GM19324 (cell line): Measurements from ENCODE around the gene CHRNE.
"Not testable (repeated sequence)": the region's sequence is repeated elsewhere in the genome, so short reads cannot be mapped to it uniquely, and the experiment has no call there.

Experiments
- ATAC-seq: cut with Tn5 transposase; IDR thresholded peaks from one replicate; pipeline ENCODE4 v1.9.1; 2021; ENCODE audit warnings: mild to moderate bottlenecking, moderate library complexity; ENCODE audit not compliant: unreplicated experiment, low FRiP score

Gene CHRNE

GRCh38 chr17:4892499-4893221 lies 10.2 kb downstream of the CHRNE start:
- ATAC-seq = no peak

- no peak for ATAC-seq
These were observed 11.2 kb downstream of the CHRNE start for GRCh38 chr17:4891411-4892410.

- no peak for ATAC-seq
These were observed 15.3 kb downstream of the CHRNE start for GRCh38 chr17:4887581-4887980.

DNA sequence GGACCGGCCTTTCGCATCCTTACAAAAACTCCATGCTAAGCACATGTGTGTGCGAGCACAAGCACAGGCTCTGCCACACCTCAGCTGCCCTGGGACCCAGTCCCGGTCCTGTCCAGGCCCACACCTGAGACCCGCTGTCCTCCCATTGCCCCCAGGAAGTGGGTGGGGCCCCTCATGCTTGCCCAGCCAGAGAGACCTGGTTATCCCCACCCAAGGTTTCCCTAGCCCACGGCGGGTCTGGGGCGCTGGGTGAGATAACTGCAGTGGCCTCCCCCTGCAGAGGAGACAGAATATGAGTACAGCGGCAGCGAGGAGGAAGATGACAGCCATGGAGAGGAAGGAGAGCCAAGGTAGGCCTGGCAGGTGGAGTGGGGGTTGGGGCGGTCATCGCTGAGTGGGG lies 16.1 kb downstream of the CHRNE start:
- ATAC-seq = no peak

GRCh38 chr17:4884489-4884888 lies 18.4 kb downstream of the CHRNE start:
- ATAC-seq = no peak

DNA sequence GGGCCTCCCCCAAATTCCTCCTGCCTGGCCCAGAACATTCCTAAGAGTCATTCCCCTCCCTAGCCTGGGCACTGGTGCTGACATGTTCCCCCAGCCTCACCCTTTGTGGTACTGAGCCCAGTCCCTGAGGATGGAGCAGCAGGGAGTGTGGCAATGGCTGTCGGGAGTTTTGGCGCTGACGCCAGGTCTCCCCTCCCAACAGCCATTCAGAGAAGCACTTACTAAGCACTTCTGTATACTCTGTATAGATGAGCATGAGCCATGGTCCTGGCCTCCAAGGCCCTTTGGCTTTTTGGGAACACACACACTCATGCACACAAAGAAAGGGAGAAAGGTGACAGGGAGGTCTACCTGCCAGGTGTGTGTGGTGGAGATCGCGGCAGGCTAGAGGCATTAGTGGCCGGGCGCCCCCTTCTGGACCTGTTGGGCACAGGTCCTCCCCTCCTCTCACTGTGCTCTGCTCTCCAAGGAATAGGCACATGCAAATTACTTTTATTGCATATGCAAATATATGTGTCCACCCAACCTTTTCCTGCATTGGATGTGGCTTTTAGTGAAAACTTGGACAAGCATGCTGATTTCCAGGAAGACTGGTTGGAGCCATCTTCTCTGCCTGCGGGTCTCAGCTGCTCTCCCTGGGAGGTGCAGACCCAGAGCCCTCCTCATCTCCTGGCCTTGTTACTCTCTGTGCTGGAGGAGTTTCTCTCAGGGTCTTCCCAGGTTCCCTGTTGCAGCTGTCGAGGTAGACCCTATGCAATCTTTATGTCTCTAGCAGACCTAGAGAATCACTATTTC lies 20.9 kb downstream of the CHRNE start:
- no peak for ATAC-seq

DNA sequence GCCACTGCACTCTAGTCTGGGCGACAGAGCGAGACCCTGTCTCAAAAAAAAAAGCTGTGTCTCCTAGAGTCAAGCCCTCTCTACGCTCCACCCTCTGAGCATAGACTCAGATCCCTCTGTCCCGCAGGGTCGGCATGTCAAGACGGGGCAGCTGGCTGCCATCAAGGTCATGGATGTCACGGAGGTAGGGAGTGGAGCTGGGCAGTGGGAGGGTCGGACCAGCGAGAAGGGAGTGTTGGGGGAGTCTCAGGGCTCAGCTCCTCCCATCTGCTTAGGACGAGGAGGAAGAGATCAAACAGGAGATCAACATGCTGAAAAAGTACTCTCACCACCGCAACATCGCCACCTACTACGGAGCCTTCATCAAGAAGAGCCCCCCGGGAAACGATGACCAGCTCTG lies 22.0 kb downstream of the CHRNE start:
- no peak for ATAC-seq

- ATAC-seq = no peak
These were observed 23.3 kb downstream of the CHRNE start for GRCh38 chr17:4879601-4880000.

GRCh38 chr17:4877089-4877488 lies 25.8 kb downstream of the CHRNE start:
- ATAC-seq = no peak

GRCh38 chr17:4872786-4873185 lies 30.1 kb downstream of the CHRNE start:
- no peak for ATAC-seq

GRCh38 chr17:4870855-4871254 lies 32.0 kb downstream of the CHRNE start:
- ATAC-seq = no peak

DNA sequence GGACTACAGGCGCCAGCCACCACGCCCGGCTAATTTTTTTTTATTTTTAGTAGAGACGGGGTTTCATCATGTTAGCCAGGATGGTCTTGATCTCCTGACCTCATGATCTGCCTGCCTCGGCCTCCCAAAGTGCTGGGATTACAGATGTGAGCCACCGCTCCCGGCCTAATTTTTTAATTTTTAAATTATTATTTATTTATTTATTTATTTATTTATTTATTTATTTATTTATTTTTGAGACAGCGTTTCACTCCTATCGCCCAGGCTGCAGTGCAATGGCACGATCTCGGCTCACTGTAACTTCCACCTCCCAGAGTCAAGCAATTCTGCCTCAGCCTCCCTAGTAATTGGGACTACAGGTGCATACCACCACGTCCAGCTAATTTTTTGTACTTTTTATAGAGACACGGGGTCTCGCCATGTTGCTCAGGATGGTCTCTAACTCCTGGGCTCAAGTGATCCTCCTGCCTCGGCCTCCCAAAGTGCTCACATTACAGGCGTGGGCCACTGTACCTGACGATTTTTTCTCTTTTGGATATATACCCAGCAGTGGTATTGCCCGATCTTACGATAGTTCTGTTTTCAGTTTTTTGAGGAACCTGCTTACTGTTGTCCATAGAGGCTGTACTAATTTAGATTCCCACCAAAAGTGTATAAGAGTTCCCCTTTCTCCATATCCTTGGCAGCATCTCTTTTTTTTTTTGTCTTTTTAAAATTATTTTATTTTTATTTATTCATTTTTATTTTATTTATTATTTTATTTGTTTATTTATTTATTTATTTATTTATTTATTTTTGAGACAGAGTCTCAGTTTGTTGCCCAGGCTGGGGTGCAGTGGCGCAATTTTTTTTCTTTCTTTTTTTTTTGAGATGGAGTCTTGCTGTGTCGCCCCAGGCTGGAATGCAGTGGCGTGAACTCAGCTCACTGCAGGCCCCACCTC lies 33.6 kb downstream of the CHRNE start:
- not testable (repeated sequence) for ATAC-seq

DNA sequence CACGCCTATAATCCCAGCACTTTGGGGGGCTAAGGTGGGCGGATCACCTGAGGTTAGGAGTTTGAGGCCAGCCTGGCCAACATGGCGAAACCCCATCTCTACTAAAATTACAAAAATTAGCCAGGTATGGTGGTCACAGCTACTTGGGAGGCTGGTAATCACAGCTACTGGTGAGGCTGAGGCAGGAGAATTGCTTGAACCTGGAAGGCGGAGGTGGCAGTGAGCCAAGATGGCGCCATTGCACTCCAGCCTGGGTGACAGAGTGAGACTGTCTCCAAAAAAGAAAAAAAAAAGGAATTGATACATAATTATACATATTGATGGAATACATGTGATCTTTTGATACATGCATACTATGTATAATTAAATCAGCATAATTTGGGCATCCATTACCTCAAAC lies 35.4 kb downstream of the CHRNE start:
- not testable (repeated sequence) for ATAC-seq

GRCh38 chr17:4863321-4863720 lies 39.6 kb downstream of the CHRNE start:
- ATAC-seq = no peak

GRCh38 chr17:4862720-4863119 lies 40.2 kb downstream of the CHRNE start:
- no peak for ATAC-seq

DNA sequence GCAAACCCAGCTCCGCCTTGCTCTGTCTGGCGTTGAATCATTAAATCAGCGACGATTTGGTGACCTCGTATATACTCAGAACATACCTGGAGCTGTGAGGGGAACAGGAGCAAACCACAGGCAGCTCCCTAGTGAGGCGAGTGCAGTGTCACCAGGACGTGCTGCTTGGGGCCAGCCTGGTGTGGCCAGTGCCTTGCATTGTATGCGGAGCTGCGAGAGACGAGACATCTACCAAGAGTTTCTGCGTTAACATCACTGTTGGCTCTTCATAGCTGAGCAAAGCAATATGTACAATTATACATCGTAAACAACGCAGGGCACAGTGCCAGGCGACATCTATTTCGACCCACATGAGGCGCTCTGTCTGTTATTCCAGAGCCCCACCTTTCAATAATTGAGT lies 41.8 kb downstream of the CHRNE start:
- no peak for ATAC-seq

GRCh38 chr17:4860651-4861050 lies 42.2 kb downstream of the CHRNE start:
- ATAC-seq = no peak

GRCh38 chr17:4859816-4860625 lies 42.9 kb downstream of the CHRNE start:
- no peak for ATAC-seq

- no peak for ATAC-seq
These were observed 44.0 kb downstream of the CHRNE start for GRCh38 chr17:4858882-4859260.
